ENCODE measurements around the gene P2RX4.
"Not testable (repeated sequence)": the region's sequence is repeated elsewhere in the genome, so short reads cannot be mapped to it uniquely, and the experiment has no call there.

Gene P2RX4

DNA sequence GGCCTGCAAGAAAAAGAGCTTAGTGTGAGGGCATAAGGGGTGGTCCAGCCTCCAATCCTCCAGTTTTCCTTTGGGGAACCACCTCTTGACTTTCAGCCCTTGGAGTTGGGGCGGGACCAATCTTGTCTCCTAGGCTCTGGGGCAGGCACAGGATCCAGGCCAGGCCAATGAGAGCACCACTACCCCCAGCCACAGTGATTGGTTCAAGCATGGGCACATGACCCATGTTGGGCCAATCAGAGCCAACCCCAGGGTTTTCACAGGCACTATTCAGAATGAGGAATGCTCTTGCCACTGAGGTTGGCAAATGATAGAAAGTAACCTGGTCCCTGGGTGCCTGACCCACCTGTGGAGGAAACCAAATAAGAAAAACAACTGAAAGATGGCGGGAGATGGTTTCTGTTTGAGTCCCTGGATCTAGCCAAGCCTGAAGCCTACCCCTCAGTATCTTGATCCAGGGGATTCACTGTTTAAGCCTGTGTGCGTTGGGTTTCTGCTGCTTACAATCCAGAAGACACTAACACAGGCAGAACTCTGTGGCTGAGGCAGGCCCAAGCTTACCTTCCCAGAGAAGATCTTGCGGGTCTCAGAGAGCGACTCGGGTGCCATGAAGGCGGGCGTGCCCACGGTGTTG is 42.9 kb downstream of the P2RX4 start:
- peak in 1 of 2 experiments; percentile 40 for DNase-seq (ENCODE audit: low spot score in 2 of 2)
- H3K4me1 ChIP-seq, result no peaks in the 10 kb centered on the region
- H3K4me3 ChIP-seq, result no peak overlapping the region
- no peaks in the 10 kb centered on the region for H3K9me3 ChIP-seq
- no peaks in the 10 kb centered on the region for H3K27me3 ChIP-seq (ENCODE audit: low read depth)
- peaks cover 55% of the 10 kb centered on the region for H3K36me3 ChIP-seq (replicated peaks)
- in situ Hi-C loops (cut with MboI; ENCODE audit: low sequenced_read_pairs), result no loop called here

DNA sequence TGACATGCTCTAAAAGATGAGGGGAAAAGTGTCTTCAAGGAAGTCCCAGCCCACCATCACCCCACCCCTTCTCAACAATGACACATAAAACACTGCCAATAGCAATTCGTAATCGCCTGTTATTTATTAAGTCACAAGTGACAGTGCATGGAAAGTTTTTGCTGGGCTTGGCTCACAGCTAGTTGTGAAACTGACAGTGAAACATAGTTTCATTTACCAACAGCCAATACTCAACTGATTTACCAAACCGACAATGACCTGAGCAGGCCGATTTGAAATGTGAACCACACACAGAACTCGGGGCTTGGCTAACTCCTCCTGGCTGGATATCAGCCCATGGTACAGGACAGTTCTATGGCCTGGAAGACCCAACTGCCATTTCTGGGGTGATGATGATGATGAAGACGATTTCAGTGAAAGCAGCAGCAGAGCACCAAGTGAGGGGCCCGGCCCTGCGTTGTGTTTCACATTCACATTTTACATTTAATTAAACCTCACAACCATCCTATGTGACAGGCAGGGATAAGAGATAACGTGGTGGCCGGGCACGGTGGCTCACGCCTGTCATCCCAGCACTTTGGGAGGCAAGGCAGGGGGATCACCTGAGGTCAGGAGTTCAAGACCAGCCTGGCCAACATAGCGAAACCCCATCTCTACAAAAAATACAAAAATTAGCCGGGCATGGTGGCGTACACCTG is 43.9 kb downstream of the P2RX4 start:
- no peak for DNase-seq (ENCODE audit: low spot score in 2 of 2)
- H3K4me3 ChIP-seq, result no peak overlapping the region
- H3K36me3 ChIP-seq (replicated peaks), result peaks cover 51% of the 10 kb centered on the region
- no peaks in the 10 kb centered on the region for H3K9me3 ChIP-seq
- no peaks in the 10 kb centered on the region for H3K27me3 ChIP-seq (ENCODE audit: low read depth)
- in situ Hi-C loops (cut with MboI; ENCODE audit: low sequenced_read_pairs), result no loop called here
- H3K4me1 ChIP-seq, result no peaks in the 10 kb centered on the region

DNA sequence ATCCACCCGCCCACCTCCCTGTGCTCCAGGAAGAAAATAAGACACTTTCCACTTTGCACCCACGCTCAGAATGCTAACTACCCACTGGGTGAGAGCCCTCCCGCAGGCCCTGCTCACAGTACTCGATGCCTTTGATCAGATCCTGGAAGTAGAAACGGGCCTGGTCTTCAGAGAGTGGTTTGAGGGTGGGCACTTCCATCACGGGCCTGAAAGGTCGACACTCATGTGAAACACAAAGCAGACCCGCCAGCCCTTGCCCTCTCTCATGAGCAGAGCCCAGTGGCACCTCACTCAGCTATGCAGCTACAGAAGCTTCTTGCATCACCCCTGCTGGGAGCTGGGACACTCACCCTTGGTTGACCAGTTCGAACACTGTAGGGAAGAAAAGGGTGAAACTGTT is 45.5 kb downstream of the P2RX4 start:
- Histone ChIP-seq H3K4me3 (no peak overlapping the region), H3K9me3 (no peaks in the 10 kb centered on the region), H3K27me3 (ENCODE audit: low read depth) (no peaks in the 10 kb centered on the region), H3K4me1 (no peaks in the 10 kb centered on the region), H3K36me3 (replicated peaks) (peaks cover 43% of the 10 kb centered on the region)
- DNase-seq (ENCODE audit: low spot score in 2 of 2), result no peak
- in situ Hi-C loops (cut with MboI; ENCODE audit: low sequenced_read_pairs), result no loop called here

DNA sequence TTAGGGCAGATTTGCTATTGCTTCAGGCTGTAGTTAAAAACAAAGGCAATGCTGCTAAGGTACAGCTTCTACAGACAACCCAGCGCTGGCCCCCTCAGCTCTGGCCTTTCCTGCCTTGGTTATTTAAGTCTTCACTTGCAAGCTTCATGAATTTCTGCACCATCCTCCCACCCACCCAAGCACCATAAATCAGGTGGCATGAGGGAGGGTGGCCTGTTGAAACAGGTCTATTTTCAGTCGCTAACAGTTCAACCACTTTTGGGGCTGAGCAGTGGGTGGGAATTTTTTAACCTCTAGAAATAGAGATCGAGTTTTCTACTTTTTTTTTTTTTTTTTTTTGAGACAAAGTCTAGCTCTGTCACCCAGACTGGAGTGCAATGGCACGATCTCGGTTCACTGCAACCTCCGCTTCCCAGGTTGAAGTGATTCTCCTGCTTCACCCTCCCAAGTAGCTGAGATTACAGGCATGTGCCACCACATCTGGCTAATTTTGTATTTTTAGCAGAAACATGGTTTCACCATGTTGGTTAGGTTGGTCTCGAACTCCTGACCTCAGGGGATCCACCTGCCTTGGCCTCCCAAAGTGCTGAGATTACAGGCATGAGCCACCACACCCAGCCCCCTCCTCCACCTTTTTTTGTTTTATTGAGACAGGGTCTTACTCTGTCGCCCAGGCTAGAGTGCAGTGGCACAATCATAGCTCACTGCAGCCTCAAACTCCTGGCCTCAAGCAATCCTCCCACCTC is 47.9 kb downstream of the P2RX4 start:
- H3K36me3 ChIP-seq (replicated peaks), result peaks cover 43% of the 10 kb centered on the region
- H3K27me3 ChIP-seq (ENCODE audit: low read depth); DNase-seq (ENCODE audit: low spot score in 2 of 2); in situ Hi-C loops (cut with MboI; ENCODE audit: low sequenced_read_pairs); H3K9me3 ChIP-seq; H3K4me1 ChIP-seq; H3K4me3 ChIP-seq: not testable (repeated sequence)

DNA sequence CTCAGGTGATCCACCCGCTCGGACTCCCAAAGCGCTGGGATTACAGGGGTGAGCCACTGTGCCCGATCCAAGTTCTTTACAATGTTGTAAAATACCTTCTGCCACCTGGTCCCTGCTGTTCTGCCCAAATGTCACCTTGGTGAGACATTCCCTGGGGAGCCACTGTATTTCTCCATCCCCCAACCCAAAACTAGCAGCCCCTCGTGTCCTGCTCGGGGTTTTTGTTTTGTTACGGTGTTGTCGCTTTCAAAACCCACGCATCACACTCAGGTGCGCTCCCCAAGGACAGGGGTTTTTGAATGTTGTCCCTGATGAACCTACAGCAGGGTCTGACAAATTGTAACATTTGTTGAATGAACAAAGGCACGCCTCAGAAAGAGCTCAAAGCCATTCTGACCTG is 49.1 kb downstream of the P2RX4 start:
- H3K36me3 ChIP-seq (replicated peaks), result peaks cover 36% of the 10 kb centered on the region
- no peaks in the 10 kb centered on the region for H3K27me3 ChIP-seq (ENCODE audit: low read depth)
- in situ Hi-C loops (cut with MboI; ENCODE audit: low sequenced_read_pairs), result no loop called here
- no peaks in the 10 kb centered on the region for H3K9me3 ChIP-seq
- H3K4me3 ChIP-seq, result no peak overlapping the region
- no peak for DNase-seq (ENCODE audit: low spot score in 2 of 2)
- no peaks in the 10 kb centered on the region for H3K4me1 ChIP-seq

DNA sequence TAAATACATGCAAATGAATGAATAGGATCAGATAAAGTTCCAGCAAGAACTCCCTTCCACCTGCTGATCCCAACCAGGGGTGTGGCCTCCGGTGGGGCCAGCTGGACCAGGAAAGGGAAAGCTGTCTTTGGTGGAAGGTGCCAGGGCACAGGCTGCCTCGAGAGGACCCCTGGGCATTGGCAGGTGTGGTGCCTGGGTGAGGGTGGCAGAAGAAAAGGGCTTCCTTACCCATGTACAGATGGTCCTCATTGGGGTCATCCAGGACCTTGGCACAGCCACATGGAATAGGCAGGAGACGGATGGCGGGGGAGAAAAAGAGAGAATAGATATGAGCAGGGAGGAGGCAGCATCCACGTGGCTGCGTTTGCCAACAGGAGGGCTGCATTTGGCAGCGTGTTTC is 50.2 kb downstream of the P2RX4 start:
- no peak for DNase-seq (ENCODE audit: low spot score in 2 of 2)
- H3K4me1 ChIP-seq, result no peaks in the 10 kb centered on the region
- H3K4me3 ChIP-seq, result no peak overlapping the region
- in situ Hi-C loops (cut with MboI; ENCODE audit: low sequenced_read_pairs), result no loop called here
- no peaks in the 10 kb centered on the region for H3K9me3 ChIP-seq
- H3K36me3 ChIP-seq (replicated peaks), result peaks cover 29% of the 10 kb centered on the region
- no peaks in the 10 kb centered on the region for H3K27me3 ChIP-seq (ENCODE audit: low read depth)

DNA sequence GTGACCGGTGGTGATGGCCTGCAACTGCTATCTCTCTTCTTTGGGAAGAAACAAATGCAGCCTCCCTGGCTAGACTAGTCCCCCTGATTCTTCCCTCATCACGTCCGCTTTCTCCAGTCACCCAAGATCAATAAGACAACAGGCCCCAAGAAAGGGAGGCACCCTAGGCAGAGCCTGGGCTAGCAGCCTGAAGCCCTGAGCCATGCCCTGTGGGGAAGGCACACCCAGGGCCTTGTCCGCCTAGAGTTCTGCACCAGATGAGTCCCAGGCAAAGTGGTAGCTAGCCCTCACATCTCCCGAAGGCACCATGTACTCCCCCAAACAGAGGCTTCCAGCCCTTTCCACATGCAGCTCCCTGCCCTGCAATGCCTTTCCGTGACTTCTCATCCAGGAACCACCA is 51.5 kb downstream of the P2RX4 start:
- DNase-seq (ENCODE audit: low spot score in 2 of 2), result no peak
- H3K4me1 ChIP-seq, result no peaks in the 10 kb centered on the region
- in situ Hi-C loops (cut with MboI; ENCODE audit: low sequenced_read_pairs), result no loop called here
- no peaks in the 10 kb centered on the region for H3K27me3 ChIP-seq (ENCODE audit: low read depth)
- peaks cover 28% of the 10 kb centered on the region for H3K36me3 ChIP-seq (replicated peaks)
- no peak overlapping the region for H3K4me3 ChIP-seq
- no peaks in the 10 kb centered on the region for H3K9me3 ChIP-seq

DNA sequence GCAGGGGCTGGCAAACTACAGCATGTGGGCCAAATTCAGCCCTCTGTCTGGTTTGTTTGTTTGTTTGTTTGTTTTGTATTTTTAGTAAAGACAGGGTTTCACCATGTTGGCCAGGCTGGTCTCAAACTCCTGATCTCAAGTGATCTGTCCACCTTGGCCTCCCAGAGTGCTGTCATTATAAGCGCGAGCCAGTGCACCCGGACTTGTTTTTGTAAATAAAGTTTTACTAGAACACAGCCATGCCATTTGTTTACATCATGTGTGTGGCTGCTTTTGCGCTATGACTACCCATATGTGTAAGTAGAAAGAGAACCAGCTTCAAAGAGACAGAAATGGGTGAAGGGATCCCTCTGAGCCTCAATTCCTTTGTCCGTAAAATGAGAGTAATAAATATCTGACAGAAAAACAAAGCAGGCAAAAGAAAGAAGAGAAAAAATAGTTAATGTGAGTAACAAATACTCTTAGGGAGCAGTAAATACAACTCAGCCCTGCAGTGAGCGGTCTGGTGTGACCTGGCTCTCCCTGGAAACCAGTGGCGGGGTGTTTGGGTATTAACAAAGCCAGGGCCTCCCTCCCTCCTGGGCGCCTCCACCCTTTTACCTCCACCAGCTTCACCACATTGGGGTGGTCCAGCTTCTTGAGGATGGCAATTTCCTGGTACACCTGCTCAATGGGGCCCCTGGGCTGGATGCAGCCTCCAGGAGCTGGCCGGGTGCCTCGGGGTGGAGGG is 53.4 kb downstream of the P2RX4 start:
- no peaks in the 10 kb centered on the region for H3K27me3 ChIP-seq (ENCODE audit: low read depth)
- no peak overlapping the region for H3K4me3 ChIP-seq
- in situ Hi-C loops (cut with MboI; ENCODE audit: low sequenced_read_pairs), result no loop called here
- no peaks in the 10 kb centered on the region for H3K4me1 ChIP-seq
- H3K36me3 ChIP-seq (replicated peaks), result peaks cover 34% of the 10 kb centered on the region
- DNase-seq (ENCODE audit: low spot score in 2 of 2), result no peak
- H3K9me3 ChIP-seq, result no peaks in the 10 kb centered on the region

DNA sequence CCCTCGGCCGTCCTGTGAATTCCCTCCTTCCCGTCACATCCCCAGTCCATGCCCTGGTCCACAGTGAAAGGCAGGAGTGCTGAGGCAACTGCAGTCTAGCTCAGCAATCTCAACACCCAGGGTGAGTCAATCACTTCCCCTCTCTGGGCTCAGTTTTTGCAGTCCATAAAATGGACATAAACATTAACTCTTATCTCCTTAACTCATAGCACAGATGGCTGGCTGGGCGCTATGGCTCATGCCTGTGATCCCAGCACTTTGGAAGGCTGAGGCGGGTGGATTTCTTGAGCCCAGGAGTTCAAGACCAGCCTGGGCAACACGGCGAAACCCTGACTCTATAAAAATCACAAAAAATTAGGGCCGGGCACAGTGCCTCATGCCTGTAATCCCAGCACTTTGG is 54.2 kb downstream of the P2RX4 start:
- H3K36me3 ChIP-seq (replicated peaks), result peaks cover 41% of the 10 kb centered on the region
- no peak overlapping the region for H3K4me3 ChIP-seq
- in situ Hi-C loops (cut with MboI; ENCODE audit: low sequenced_read_pairs), result no loop called here
- no peaks in the 10 kb centered on the region for H3K4me1 ChIP-seq
- H3K27me3 ChIP-seq (ENCODE audit: low read depth), result no peaks in the 10 kb centered on the region
- DNase-seq (ENCODE audit: low spot score in 2 of 2), result no peak
- H3K9me3 ChIP-seq, result no peaks in the 10 kb centered on the region

DNA sequence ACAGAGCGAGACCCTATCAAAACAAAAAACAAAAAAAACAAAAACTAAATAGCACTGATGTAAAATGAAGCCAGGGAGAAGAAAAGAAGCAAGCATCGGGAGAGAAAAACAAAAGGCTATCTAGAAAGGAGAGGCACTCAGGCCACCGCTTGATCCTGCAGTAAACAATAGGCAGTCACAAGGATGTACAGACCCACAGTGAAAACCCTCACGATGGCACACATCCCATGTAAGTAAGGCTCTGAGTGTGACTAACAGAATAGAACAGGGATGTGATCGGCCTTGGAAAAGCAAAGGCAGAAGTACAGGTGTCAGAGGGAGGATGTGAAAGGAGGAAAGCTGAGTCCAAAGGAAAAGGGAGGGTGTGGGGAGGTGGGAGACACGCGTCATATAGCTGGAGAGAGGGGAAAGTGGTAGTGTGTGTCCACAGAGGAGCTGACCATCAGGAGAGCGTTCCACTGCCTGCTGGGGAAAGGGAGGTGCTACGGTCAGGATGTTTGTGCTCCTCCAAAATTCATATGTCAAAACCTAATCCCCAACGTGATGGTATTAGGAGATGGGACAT is 55.1 kb downstream of the P2RX4 start:
- Histone ChIP-seq H3K4me3 (no peak overlapping the region), H3K9me3 (no peaks in the 10 kb centered on the region), H3K36me3 (replicated peaks) (peaks cover 45% of the 10 kb centered on the region), H3K4me1 (no peaks in the 10 kb centered on the region), H3K27me3 (ENCODE audit: low read depth) (no peaks in the 10 kb centered on the region)
- in situ Hi-C loops (cut with MboI; ENCODE audit: low sequenced_read_pairs), result no loop called here
- no peak for DNase-seq (ENCODE audit: low spot score in 2 of 2)

DNA sequence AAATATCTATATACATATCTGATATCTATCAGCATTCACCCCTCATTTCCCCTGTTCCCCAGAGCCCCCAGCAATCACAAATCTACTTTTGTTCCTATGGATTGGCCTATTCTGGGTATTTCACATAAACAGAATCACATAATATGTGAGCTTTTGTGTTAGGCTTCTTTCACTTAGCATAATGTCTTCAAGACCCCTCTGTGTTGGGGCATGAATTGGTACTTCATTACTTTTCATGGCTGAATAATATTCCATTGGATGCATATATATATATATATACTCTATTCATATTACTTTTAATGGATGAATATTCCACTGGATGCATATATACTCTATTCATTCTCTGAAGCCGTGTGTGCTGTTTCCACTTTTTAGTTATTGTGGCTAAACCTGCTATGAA is 57.9 kb downstream of the P2RX4 start:
- Histone ChIP-seq H3K9me3 (no peaks in the 10 kb centered on the region), H3K4me3 (no peak overlapping the region), H3K36me3 (replicated peaks) (peaks cover 31% of the 10 kb centered on the region), H3K27me3 (ENCODE audit: low read depth) (no peaks in the 10 kb centered on the region), H3K4me1 (no peaks in the 10 kb centered on the region)
- DNase-seq (ENCODE audit: low spot score in 2 of 2), result no peak
- in situ Hi-C loops (cut with MboI; ENCODE audit: low sequenced_read_pairs), result no loop called here

DNA sequence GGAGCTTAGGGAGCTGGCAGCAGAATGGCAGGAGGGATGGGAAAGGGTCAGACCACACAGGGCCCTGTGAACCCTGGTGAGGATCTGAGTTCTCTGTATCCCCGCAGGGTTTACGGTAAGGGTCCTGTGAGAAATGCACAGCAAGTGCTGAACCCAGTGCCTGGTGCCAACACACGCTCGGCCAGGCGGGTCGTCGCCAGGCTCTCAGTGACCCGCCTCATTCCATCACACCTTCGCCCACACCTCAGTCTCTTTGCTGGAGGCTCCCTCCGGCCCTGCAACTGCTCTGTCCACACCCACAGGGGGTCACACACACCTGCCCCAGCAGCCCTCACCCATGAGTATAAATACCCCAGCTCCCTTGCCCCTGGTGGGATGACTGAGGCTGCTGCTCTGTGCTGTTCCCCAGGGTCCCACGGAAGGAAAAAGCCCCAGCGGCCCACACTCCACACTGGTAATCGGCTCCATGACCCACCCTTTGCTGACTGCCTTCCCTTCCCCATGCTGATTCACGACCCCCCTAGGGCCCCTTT is 63.5 kb downstream of the P2RX4 start:
- in situ Hi-C loops (cut with MboI; ENCODE audit: low sequenced_read_pairs), result no loop called here
- DNase-seq (ENCODE audit: low spot score in 2 of 2), result no peak
- Histone ChIP-seq H3K27me3 (ENCODE audit: low read depth) (no peaks in the 10 kb centered on the region), H3K4me1 (no peaks in the 10 kb centered on the region), H3K4me3 (no peak overlapping the region), H3K36me3 (replicated peaks) (peaks cover 18% of the 10 kb centered on the region), H3K9me3 (no peaks in the 10 kb centered on the region)

DNA sequence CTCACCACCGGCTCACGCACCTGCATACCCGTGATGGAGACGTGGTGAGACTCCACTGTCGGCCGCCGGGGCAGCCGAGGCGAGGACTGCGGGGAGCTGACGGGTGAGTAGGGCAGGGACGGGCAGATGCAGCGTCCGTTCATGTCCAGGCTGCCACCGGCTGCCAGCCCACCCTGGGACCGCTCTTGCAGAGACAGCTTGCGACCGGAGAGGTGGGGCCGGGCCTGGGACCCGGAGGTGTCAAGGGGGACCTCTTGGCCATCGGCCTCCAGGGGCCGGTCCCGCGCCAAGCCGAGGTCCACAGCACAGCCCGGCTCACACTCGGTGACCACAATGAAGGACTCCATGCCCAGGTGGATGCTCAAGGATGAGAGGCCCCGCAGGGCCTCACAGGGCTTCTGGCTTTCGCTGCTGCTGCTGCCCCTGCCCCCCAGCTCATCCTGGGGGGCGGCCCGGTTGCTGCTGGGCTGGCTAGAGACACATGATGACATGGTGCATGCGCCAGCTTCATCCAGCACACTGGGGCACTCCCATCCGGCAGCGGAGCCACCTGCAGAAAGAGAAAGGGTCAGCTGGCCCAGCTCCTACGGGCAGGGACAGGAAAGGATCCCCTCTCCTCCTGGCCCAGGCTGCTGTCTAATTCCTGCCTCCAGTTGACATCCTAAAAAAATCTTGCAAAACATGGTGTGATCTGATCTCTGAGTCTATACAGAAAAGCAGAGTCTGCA is 64.3 kb downstream of the P2RX4 start:
- Histone ChIP-seq H3K4me3 (no peak overlapping the region), H3K4me1 (no peaks in the 10 kb centered on the region), H3K9me3 (no peaks in the 10 kb centered on the region), H3K36me3 (replicated peaks) (peaks cover 11% of the 10 kb centered on the region), H3K27me3 (ENCODE audit: low read depth) (no peaks in the 10 kb centered on the region)
- DNase-seq (ENCODE audit: low spot score in 2 of 2), result no peak
- in situ Hi-C loops (cut with MboI; ENCODE audit: low sequenced_read_pairs), result no loop called here
